Hematopoietic multipotent progenitor cell (in vitro differentiated cells): ENCODE results near the gene GRK3. TPM values are rescaled to one million over a fixed set of nuclear protein-coding genes. Genes with fewer than 3 reads are reported as not detected.

Source experiments
- DNase-seq, 3 donors: peaks; one replicate each; pipeline ENCODE4 v3.0.0-alpha.2; 2011 to 2015; ENCODE audit warnings: low read depth in 2 of 3, low spot score in 2 of 3
- total RNA-seq: library from RNA; depleted of rRNA; stranded (reverse); fragments of >200 nt; gene quantifications from one replicate; pipeline ENCODE4 v1.2.3, GENCODE V29; 2012

The GRK3 gene
- total RNA-seq, 1 donor, result 8.3 TPM

GRCh38 chr22:25656724-25657123 is 92.2 kb downstream of the GRK3 start:
- no peak for DNase-seq

- DNase-seq, result no peak
Measured at GRCh38 chr22:25658633-25659032, 94.2 kb downstream of the GRK3 start.

- no peak for DNase-seq
Measured at GRCh38 chr22:25659413-25659812, 94.9 kb downstream of the GRK3 start.

- DNase-seq, result no peak
Measured at GRCh38 chr22:25660336-25660735, 95.9 kb downstream of the GRK3 start.

- no peak for DNase-seq
Measured at GRCh38 chr22:25661073-25661472, 96.6 kb downstream of the GRK3 start.

- DNase-seq, result no peak
Measured at GRCh38 chr22:25663654-25664053, 99.2 kb downstream of the GRK3 start.

- DNase-seq, result peak in 2 of 3 donors; percentile 12 to 27
Measured at GRCh38 chr22:25666308-25666707, 101.8 kb downstream of the GRK3 start.

- no peak for DNase-seq
Measured at GRCh38 chr22:25668437-25668836, 104.0 kb downstream of the GRK3 start.

- DNase-seq, result peak in 1 of 3 donors; percentile 12
Measured at GRCh38 chr22:25669253-25670069, 105.0 kb downstream of the GRK3 start.

- no peak for DNase-seq
Measured at GRCh38 chr22:25670070-25670461, 105.6 kb downstream of the GRK3 start.

- DNase-seq, result no peak
Measured at GRCh38 chr22:25672289-25673084, 108.0 kb downstream of the GRK3 start.

GRCh38 chr22:25673713-25674112 is 109.2 kb downstream of the GRK3 start:
- no peak for DNase-seq

GRCh38 chr22:25677631-25678030 is 113.2 kb downstream of the GRK3 start:
- no peak for DNase-seq

GRCh38 chr22:25680051-25680450 is 115.6 kb downstream of the GRK3 start:
- DNase-seq, result no peak

GRCh38 chr22:25680956-25681355 is 116.5 kb downstream of the GRK3 start:
- DNase-seq, result no peak

GRCh38 chr22:25682109-25682508 is 117.6 kb downstream of the GRK3 start:
- no peak for DNase-seq

- no peak for DNase-seq
Measured at GRCh38 chr22:25688627-25689026, 124.2 kb downstream of the GRK3 start.

- DNase-seq, result no peak
Measured at GRCh38 chr22:25689631-25690030, 125.2 kb downstream of the GRK3 start.

GRCh38 chr22:25690798-25691197 is 126.3 kb downstream of the GRK3 start:
- no peak for DNase-seq

- no peak for DNase-seq
Measured at GRCh38 chr22:25692397-25693267, 128.2 kb downstream of the GRK3 start.

- no peak for DNase-seq
Measured at GRCh38 chr22:25693268-25693565, 128.7 kb downstream of the GRK3 start.
